ENCODE data around the gene ATG14. TPM values are rescaled to one million over a fixed set of nuclear protein-coding genes. Genes with fewer than 3 reads are reported as not detected.

ATG14 gene
- polyA plus RNA-seq, 1 experiment, result 9.2 TPM

DNA sequence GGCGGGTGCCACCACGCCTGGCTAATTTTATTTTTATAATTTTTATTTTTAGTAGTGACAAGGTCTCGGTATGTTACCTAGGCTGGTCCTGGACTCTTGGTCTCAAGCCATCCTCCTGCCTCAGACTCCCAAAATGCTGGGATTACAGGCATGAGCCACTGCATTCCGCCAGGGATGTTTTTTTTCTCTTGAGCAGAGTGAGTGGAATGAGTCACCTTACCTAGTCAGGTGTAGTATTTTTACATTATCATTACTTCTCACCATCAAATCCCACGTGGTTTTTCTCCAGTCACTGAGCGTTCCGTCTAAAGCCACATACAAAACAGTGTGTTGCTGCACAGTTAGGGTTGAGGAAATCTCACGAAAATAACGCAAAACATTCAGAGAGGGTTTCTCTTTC, 29.7 kb upstream of the ATG14 start:
- H3K4me3 ChIP-seq (ENCODE audit: low read depth, low read length), result no peak overlapping the region
- H3K27me3 ChIP-seq (ENCODE audit: control insufficient read depth, insufficient read depth, low read length), result peaks cover 2% of the 10 kb centered on the region; the same call in 1 of the 2 replicates
- ChIA-PET CTCF (interaction anchor here (1.2 to 2.6 kb wide), 2 partner anchors 9 to 1033 kb away, joined by 5 to 18 read pairs; no protein-coding TSS in a partner anchor), POLR2A (interaction anchor here (0.6 to 0.7 kb wide), 2 partner anchors 979 to 997 kb away, joined by 3 to 4 read pairs; no protein-coding TSS in a partner anchor)
- no peak for DNase-seq (ENCODE audit: low read depth)
- TF ChIP-seq, protein P1, sequence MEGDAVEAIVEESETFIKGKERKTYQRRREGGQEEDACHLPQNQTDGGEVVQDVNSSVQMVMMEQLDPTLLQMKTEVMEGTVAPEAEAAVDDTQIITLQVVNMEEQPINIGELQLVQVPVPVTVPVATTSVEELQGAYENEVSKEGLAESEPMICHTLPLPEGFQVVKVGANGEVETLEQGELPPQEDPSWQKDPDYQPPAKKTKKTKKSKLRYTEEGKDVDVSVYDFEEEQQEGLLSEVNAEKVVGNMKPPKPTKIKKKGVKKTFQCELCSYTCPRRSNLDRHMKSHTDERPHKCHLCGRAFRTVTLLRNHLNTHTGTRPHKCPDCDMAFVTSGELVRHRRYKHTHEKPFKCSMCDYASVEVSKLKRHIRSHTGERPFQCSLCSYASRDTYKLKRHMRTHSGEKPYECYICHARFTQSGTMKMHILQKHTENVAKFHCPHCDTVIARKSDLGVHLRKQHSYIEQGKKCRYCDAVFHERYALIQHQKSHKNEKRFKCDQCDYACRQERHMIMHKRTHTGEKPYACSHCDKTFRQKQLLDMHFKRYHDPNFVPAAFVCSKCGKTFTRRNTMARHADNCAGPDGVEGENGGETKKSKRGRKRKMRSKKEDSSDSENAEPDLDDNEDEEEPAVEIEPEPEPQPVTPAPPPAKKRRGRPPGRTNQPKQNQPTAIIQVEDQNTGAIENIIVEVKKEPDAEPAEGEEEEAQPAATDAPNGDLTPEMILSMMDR (IDR thresholded peaks at IDR 0.05; ENCODE audit: insufficient read depth, low read depth, low read length), result no peak
- no peaks in the 10 kb centered on the region for H3K36me3 ChIP-seq (ENCODE audit: control insufficient read depth, insufficient read depth, low read length)

DNA sequence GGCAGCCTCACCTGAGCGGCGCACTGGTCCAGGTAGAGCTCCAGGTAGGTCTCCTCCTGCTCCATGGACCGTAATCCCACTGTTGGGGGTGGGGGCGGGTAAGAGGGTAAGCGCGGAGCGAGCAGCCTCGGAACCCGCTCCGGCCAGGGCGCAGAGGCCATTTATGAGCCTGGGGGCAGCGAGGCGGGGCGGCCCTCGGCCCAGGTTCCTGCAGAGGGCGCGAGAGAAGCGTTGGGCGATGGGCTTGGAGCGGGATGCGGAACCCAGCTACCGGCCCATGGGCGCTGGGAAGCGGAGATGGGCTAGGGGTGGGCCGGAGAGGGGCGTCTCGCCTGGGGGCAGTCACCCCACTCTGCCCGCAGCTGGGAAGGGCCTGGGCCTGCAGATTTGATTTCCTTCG, 28.8 kb upstream of the ATG14 start, which contains the start of gene TBPL2:
Gene TBPL2, minus strand, starts transcription at position 232 of the 400 bp plus-strand sequence. Its CDS starts 167 bp downstream, at position 65.
- POLR2A ChIA-PET, result interaction anchor here (0.7 kb wide), 1 partner anchor 980 kb away, joined by 4 read pairs; no protein-coding TSS in a partner anchor
- no peaks in the 10 kb centered on the region for H3K36me3 ChIP-seq (ENCODE audit: control insufficient read depth, insufficient read depth, low read length)
- TF ChIP-seq, protein P1 (IDR thresholded peaks at IDR 0.05; ENCODE audit: insufficient read depth, low read depth, low read length), result peak; percentile 26; the same call in 1 of the 2 replicates
- no peak for DNase-seq (ENCODE audit: low read depth)
- H3K4me3 ChIP-seq (ENCODE audit: low read depth, low read length), result no peak within 1 kb of the TSS
- H3K27me3 ChIP-seq (ENCODE audit: control insufficient read depth, insufficient read depth, low read length), result peaks cover 2% of the 10 kb centered on the region; the same call in 1 of the 2 replicates
- CTCF ChIA-PET, result interaction anchor here (1.0 to 2.6 kb wide), 6 partner anchors 8 to 1048 kb away, joined by 3 to 18 read pairs (median 4); no protein-coding TSS in a partner anchor

DNA sequence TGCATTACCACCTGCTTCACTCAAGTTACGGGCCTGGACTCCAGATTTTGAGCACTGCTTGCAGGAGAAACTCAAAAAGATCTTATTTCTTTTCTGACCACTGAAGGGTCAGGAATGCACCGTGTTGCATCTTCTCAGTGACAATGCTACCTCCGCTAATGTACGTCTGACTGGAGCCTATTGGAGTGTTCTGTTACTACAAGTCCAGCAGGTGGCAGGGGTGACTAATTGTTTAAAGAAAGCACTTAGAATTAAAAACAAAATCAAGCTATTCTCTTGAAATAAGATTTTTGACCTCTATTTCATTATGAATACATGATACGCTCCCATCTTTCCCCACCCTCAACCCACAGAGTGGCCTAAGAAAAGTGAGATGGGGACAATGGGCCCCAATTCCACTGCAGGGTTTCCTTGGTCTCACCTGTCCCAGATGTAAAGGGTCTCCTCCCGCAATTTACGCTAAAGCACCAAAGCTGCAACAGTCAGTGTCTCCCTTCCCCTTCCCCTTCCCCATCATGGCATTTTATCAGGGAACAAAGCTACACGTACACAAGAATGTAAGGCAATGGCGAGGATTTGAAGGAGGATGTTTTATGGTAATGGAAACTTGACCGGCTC, 26.5 kb upstream of the ATG14 start:
- no peak for DNase-seq (ENCODE audit: low read depth)
- TF ChIP-seq, protein P1 (IDR thresholded peaks at IDR 0.05; ENCODE audit: insufficient read depth, low read depth, low read length), result peak; percentile 55
- ChIA-PET POLR2A (no interaction called here), CTCF (interaction anchor here (0.6 to 8.7 kb wide), 25 partner anchors 8 to 1935 kb away, joined by 3 to 71 read pairs (median 3); partner anchors contain the start of gene FBXO34)
- peaks cover 4% of the 10 kb centered on the region; the same call in 1 of the 2 replicates for H3K27me3 ChIP-seq (ENCODE audit: control insufficient read depth, insufficient read depth, low read length)
- no peaks in the 10 kb centered on the region for H3K36me3 ChIP-seq (ENCODE audit: control insufficient read depth, insufficient read depth, low read length)
- H3K4me3 ChIP-seq (ENCODE audit: low read depth, low read length), result no peak overlapping the region

DNA sequence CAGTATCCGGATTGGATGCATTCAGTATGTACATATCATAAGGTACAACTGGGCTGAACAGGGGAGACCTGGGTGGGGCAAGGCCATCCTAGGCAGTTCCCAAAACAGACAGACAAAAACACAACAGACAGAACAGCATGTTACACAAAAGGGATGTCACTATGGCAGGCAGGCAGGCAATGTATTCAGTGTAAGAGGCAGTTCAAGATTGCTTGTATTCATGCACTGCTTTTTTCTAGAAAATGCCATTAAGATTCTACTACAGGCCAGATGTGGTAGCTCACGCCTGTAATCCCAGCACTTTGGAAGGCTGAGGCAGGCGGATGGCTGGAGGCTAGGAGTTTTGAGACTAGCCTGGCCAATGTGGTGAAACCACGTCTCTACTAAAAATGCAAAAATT, 25.3 kb upstream of the ATG14 start:
- ChIA-PET POLR2A (no interaction called here), CTCF (interaction anchor here (0.7 to 8.7 kb wide), 10 partner anchors 9 to 1050 kb away, joined by 3 to 71 read pairs (median 4); partner anchors contain the start of gene FBXO34)
- Histone ChIP-seq H3K4me3 (ENCODE audit: low read depth, low read length) (no peak overlapping the region), H3K27me3 (ENCODE audit: control insufficient read depth, insufficient read depth, low read length) (peaks cover 4% of the 10 kb centered on the region; the same call in 1 of the 2 replicates), H3K36me3 (ENCODE audit: control insufficient read depth, insufficient read depth, low read length) (no peaks in the 10 kb centered on the region)
- DNase-seq (ENCODE audit: low read depth), result no peak
- TF ChIP-seq, protein P1 (IDR thresholded peaks at IDR 0.05; ENCODE audit: insufficient read depth, low read depth, low read length), result no peak

DNA sequence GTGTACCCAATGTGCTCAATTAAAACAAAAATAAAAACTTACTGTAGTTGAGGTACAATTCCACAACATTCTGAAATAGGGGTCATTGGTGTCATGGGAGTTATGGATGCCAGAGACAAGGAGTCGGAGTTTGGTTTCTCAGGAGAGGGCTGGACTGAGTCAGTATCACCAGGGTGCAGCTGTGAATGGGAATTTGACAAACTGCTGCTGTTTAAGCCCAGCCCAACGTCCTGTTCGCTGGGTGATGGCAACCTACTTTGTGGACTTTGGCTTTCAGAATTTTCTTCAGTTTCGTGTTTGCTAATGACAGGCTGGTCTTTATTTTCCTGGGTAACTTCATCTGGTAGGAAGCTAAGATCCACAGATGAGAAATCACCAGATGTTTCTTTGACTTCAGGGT, 24.9 kb upstream of the ATG14 start:
- DNase-seq (ENCODE audit: low read depth), result no peak
- Histone ChIP-seq H3K27me3 (ENCODE audit: control insufficient read depth, insufficient read depth, low read length) (peaks cover 4% of the 10 kb centered on the region; the same call in 1 of the 2 replicates), H3K4me3 (ENCODE audit: low read depth, low read length) (no peak overlapping the region), H3K36me3 (ENCODE audit: control insufficient read depth, insufficient read depth, low read length) (no peaks in the 10 kb centered on the region)
- TF ChIP-seq, protein P1 (IDR thresholded peaks at IDR 0.05; ENCODE audit: insufficient read depth, low read depth, low read length), result no peak
- CTCF ChIA-PET, result interaction anchor here (1.1 to 8.7 kb wide), 4 partner anchors 9 to 1051 kb away, joined by 3 to 71 read pairs (median 6); no protein-coding TSS in a partner anchor
- POLR2A ChIA-PET, result no interaction called here

All from BJ (cell line).